NCI-H146 treated with DMSO at 0.1 percent for 48 hours (cell line): ENCODE measurements around the gene SLC4A1.
A peak's percentile ranks its signal among the peaks of the same experiment; 100 is the strongest.

Experiments
- DNase-seq: peaks from one replicate; lab custom pipeline; 2025; ENCODE audit not compliant: unreplicated experiment; lab: John Stamatoyannopoulos, UW

The SLC4A1 gene

GRCh38 chr17:44221862-44222111 lies 46.1 kb downstream of the SLC4A1 start:
- DNase-seq, result no peak

- peak; percentile 76 for DNase-seq
Measured at GRCh38 chr17:44221084-44221861, 46.7 kb downstream of the SLC4A1 start.

GRCh38 chr17:44220213-44221083 lies 47.5 kb downstream of the SLC4A1 start:
- no peak for DNase-seq

DNA sequence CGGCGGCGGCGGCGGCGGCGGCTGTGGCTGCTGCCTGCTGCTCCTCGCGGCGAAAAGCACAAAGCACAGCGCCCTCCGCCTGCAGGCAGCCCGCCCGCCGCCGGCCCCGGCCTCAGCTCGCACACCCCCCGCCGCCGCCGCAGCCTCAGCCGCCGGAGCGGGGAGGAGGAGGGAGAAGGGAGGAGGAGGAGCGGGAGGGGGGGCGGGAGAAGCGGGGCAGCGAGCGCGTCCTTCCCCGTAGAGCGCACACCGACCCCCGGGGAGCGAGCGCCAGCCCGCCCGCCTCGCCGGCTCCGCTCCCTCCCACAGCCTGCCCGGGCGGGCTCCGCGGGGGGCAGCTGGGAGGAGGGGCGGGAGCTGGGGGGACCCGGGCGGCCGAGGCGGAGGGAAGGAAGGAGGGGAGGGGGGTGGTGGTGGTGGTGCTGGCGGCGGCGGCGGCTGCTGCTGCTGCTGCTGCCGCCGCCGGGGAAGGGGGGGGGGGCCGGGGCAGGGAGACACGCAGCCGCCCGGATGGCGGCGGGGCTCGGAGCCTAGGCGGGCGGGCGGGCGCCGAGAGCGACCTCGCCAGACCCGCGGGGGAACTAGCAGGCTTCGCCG lies 48.2 kb downstream of the SLC4A1 start, which contains the start of gene UBTF:
TSS of gene UBTF (minus strand) at position 60 of the 597 bp plus-strand sequence. CDS start 1,446 bp downstream, outside the sequence.
- DNase-seq, result peak; percentile 63

DNA sequence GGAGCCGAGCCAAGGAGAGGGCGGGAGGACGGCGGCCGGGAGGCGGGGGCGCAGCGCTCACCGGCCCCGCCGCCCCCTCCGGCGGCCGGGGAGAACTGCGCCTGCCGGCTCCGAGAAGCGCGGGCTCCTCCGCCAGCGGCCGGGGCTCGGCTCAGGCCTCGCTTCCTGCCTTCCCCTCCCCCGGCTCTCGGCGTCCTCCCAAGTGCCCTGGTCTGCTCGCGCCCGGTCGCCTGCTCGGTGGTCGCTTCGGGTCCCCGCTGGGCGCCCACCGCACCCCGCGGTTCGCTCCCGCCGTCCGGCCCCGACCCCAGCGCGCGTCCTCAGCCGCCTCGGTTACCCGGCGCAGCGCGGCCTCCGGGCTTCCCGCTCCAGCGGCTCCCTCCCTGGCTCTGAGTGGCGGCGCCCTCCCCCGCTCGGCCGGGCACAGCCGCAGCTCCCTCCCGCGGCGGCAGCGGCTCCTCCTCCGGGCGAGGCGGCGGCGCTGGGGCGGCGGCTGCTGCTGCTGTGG lies 48.8 kb downstream of the SLC4A1 start:
- DNase-seq, result no peak

DNA sequence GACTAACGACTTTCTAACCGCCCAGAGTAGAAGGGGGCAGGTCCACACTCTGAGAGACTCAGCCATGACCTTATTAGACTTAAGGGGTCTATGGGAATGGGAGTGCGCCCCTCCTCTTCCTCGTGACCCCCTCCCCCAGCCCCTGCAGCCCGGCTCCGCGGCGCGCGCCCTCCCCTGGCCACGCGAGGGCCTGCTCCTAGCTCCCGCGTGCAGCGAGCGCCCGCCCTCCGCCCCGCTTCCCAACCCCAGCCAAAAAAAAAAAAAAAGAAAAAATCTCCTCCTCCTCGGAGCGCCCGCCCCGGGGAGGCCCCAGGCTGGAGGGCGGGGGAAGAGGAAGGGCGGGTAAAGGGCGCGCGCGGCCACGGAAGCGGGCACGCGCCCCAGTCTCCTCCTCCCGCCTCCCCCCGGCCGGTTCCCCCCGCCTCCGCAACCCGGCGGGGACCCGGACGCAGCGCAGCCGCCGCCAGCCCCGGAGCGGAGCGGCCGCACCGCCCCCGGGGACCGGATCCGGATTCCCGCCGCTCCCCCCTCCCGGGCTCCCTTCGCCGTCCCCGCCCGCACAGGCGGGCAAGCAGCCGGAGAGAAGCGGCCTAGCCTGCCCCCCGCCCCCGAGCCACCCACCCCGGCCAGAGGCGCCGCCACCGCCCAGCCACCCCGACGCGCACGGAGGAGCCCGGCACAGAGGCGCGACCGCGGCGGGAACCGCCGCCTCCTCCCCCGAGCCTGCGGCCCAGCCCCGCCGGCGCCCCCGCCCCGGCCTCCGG lies 49.4 kb downstream of the SLC4A1 start:
- DNase-seq, result peak; percentile 73

DNA sequence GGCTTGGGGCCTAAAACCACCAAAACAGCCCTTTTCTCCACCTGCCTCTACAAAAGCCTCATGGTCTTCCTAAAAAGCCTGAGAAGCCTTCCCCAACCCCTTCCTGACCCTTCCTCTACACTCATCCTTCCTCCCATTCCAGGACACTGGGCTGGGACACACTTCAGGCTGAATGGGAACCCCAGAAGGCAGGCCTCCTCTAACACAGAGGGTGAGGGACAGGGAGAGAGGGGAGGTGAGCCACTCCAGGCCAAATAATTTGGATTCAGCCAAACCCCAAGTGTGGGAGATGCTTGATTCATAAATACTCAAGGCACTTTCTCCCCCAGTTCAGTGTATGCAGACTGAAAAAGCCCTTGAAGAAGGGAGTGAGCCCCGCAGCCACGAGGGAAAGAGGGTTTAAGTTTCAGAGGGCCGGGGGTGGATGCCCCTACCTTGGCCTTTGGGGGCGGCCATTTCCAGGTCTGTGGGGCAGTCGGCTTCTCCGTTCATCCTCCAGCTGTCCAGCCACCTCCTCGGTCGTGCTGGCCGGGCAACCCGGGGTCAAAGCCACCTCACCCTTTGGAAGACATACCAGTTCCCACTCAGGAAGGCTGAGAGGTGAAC lies 50.1 kb downstream of the SLC4A1 start:
- DNase-seq, result no peak

GRCh38 chr17:44216694-44217093 lies 51.2 kb downstream of the SLC4A1 start:
- DNase-seq, result no peak

- DNase-seq, result no peak
Measured at GRCh38 chr17:44216173-44216572, 51.8 kb downstream of the SLC4A1 start.

- DNase-seq, result no peak
Measured at GRCh38 chr17:44214896-44215295, 53.0 kb downstream of the SLC4A1 start.

DNA sequence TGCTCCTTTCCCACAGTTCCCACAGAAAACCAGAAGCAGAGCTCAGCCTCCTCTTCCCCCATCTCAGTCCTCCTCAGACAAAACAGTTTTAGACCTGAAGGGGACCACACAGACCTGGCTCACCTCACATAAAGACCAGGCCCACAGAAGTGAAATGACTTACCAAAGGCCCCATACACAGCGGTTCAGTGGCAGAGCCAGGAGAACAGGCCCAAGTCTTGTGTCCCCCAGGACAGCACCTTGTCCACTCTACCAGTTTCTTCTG lies 53.8 kb downstream of the SLC4A1 start:
- no peak for DNase-seq

DNA sequence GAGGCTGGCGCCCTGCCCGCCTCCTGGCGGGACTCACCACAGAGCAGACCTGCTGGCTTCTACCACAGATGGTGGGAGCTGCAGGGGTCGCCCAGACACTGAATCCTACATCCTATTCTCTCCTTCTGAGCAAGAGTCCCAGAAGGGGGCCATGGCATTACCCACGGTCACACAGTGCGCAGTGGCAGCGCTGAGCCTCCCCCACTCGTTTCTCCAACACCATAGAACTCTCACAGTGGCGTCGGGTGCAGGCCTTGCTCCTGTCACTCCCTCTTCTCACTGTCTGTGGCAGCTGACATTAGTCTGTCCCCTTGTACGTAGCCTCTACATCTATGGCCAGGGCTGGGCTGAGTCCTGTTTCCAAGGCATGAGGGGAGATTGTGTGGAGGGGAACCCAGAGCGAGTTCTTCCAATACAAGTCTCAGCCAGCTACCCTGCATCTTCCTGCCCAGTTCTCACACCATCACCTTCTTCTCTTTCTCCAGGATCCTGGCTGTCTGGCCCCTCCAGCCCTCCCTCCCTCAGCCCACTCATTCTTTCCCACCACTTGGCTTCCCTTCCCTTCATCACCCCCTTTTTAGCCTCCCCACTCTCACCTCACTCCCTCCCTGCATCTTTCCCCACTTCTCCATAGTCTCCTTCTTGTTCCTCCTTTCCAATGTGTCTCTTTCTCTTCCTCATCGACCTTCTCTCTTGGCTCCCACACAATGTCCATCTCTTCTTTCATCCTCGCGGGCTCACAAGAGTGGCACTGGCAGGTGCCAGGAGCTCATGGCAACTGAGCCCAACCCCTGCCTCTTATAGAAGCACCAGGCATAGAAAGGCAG lies 54.3 kb downstream of the SLC4A1 start:
- no peak for DNase-seq

- DNase-seq, result no peak
Measured at GRCh38 chr17:44212507-44213402, 55.2 kb downstream of the SLC4A1 start.

- no peak for DNase-seq
Measured at GRCh38 chr17:44211281-44212265, 56.4 kb downstream of the SLC4A1 start.

DNA sequence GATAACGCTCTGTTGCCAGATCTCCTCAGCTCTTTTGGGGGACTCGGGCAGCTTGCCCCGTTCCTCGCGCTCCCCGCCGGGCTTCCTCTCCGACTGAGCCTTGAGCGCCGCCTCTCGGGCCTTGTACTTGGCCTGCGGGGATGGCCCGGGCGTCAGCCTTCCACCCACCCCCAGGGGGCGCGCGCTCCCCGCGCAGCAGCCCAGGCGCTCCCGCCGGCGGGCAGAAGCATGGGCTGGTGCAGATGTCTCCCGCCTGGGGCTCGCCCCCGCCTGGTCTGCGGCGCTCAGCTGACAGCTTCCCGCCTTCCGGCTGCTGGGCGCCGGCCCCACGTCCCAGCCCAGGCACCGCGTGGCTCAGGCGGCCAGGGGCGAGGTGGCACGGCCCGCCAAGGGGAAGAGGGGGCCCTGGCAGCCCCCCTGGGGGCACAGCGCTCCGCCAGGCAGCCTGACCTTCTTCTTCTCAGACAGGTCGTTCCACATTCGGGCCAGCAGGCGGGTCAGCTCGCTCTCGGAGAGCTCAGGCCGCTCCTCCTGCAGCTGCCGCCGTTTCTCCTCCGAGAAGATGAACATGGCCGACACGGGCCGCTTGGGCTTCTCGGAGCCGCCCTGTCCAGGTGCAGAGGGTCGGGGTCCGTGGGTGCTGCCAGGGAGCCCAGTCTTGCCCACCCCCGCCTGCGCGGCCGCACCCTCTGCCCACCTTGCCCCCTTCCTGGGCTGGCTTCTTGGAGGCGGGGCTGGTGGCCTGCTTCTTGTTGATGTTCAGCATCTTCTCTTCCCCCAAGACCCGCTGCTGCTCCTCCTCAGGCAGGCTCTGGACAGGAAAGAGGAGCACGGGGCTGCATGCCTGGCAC lies 57.4 kb downstream of the SLC4A1 start:
- no peak for DNase-seq

GRCh38 chr17:44209786-44210341 lies 58.1 kb downstream of the SLC4A1 start:
- no peak for DNase-seq

DNA sequence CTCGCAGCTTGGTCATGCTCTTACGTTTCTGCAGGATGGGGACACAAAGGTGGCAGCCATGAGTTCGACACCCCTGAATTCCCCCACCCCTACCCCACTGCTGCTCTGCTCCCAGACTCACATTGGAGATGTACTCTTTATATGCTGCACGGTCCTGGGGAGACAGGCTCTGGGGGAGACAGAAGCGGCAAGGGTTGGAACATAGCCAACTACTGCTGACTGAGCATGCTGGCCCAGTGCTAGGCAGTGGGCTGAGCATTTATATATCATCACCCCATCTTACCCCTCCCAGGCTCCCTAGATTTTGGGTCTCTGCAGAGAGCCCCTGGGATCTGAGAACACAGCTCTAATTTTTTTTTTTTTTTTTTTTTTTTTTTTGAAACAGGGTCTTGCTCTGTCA lies 60.2 kb downstream of the SLC4A1 start:
- DNase-seq, result no peak
